ENCODE measurements around the gene CEP250.
A peak's percentile ranks its signal among the peaks of the same experiment; 100 is the strongest.
"Not testable (repeated sequence)": the region's sequence is repeated elsewhere in the genome, so short reads cannot be mapped to it uniquely, and the experiment has no call there.

The CEP250 gene

DNA sequence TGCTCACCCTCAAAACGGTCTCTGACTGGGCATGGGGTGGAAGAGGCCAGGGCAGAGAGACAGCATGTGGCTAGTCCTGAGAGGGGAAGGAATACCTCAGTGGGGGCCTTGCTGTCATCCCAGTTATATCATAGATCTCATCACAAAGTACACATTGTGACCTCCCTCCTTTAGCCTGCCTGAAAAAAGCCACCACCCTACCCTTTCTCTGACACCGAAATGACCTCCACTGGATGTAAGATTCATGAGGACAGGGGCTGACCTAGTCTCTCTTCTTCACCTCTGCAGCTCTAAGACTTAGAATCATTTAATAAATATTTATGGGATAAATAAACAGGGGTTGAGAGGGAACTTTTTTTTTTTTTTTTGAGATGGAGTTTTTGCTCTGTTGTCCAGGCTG lies 74.2 kb downstream of the CEP250 start, which contains the start of gene C20orf173:
Gene C20orf173, minus strand, starts transcription at position 101 of the 400 bp plus-strand sequence. CDS start 279 bp downstream, outside the sequence.
- DNase-seq (ENCODE audit: low spot score), result no peak

DNA sequence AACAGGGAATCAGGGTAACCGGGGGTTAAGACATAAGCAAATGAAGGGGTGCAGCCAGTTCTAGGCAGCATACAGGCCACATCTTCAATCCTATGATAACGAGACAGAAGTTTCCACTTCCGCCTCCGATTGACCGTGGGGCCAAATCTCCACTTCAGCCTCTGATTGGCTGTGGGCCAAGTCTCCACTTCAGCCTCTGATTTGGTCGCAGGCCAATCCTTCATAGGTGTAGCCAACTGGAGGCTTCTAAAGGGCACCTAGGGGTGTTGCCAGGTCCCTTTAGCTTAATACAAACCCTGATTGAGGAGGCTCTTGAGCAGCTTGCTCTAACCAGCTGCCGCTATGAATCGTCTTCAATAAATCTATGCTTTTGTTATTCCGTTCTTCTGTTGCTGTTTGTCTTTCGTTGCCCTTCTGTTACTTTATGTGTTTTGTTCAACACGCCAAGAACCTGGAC lies 84.4 kb downstream of the CEP250 start:
- DNase-seq (ENCODE audit: low spot score), result peak; percentile 48

DNA sequence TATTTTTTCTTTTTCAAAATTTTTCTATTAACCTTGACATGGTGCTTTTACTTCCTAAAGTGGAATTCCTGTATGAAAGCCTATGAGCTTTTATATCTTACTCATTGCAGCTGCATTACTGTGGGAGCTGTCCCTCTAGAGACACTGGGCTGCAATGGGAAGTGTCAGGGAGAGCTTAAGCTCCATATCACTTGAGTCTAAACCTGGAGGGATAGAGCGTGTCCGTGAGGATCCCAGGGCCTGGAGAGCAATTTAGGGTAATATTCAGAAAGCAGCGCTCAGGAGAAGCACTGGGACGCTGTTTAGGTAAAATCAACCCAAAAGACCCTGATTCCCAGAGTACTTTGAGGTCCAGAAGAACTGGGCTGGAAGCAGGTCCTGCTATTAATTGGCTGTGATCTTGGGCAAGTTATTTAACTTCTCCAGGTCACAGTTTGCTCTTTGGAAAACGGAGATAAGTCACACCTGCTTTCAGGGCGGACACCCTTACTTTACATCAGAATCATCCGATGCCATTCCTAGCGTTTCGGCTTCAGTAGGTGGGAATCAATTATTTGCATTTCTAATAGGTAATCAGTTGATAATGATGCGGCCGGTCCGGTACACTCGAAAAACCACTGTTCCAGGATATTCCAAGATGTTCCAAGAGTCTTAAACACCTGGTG lies 85.9 kb downstream of the CEP250 start:
- DNase-seq (ENCODE audit: low spot score), result no peak

DNA sequence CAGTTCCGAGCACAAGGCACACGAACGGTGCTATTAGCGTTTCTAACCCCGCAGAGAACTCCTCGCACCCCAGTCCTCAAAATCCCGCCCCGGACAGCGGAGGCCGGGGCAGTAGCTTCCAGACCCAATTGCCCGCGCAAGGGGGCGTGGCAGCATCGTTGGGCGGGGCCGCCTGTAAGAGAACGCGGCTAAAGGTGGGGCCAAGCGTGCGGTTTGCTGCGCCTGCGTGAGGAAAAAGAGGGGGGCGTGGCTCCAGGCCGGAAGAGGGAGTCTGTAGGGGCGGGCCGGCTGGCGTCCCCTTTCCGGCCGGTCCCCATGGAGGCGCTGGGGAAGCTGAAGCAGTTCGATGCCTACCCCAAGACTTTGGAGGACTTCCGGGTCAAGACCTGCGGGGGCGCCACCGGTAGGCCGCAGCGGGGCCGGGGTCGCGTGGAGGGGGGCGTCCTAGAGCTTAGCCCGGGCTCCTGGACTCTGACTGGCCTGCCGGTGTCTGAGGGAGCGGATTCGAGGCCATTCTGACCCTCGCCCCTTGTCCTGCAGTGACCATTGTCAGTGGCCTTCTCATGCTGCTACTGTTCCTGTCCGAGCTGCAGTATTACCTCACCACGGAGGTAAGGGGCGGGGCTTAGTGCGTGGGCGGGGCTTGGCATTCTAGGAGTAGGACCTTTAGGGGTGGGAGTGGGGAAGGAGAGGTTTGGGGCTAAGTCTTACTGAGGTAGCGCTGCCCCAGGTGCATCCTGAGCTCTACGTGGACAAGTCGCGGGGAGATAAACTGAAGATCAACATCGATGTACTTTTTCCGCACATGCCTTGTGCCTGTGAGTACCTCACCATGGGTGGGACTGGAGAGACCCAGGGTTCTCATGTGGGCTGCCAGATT lies 86.6 kb downstream of the CEP250 start, which contains the start of gene ERGIC3:
Gene ERGIC3, plus strand, starts transcription at position 296 of the 880 bp plus-strand sequence. Its CDS starts 20 bp downstream, at position 316.
- peak; percentile 97 for DNase-seq (ENCODE audit: low spot score)

DNA sequence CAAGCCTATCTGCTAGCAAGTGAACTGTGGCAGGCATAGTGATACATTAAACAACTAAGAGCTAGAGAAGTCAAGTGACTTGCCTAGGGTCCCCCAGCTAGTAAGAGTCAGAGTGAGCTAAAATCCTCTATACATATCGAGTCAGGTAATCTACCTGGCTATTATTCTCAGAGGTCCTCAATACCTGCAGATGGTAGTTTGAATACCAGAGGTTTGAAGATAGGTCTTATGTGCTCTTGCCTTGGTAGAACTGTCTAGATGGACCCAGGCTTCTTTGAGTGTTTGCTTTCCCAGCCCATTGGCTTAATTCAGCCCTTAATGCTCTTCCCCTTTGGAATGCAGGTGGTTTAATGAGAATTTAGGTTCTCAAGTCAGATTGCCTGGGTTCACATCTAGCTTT lies 87.6 kb downstream of the CEP250 start:
- no peak for DNase-seq (ENCODE audit: low spot score)

DNA sequence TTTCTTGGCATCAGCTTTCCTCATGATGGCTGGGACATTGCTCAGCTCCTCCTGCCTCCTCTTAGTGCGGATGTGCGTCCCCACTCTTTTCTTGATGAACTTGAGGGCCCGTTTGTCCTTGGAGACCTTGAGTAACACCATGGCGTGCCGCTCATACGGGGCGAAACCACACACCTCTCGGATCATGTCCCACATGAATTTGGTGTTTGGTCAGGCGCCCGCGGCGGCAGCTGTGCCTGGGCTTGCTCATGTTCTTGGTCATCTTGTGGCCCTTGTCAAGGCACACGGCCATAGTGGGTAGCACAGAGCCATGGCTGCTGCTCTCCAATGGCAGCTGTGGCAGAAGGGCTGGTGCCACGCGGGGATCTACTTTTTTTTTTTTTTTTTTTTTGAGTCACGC lies 89.0 kb downstream of the CEP250 start:
- DNase-seq (ENCODE audit: low spot score), result no peak

DNA sequence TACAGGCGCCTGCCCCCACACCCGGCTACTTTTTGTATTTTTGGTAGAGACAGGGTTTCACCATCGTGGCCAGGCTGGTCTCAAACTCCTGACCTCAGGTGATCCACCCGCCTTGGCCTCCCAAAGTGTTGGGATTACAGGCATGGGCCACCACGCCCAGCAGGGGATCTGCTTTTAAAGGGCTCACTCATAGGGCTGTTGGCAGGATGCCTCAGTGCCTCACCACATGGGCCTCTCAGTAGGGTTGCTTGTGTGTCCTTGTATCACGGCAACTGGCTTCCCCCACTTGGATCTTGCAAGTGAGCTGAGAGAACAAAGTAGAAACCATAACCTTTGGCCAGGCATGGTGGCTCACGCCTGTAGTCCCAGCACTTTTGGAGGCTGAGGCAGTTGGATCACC lies 89.5 kb downstream of the CEP250 start:
- DNase-seq (ENCODE audit: low spot score), result not testable (repeated sequence)

DNA sequence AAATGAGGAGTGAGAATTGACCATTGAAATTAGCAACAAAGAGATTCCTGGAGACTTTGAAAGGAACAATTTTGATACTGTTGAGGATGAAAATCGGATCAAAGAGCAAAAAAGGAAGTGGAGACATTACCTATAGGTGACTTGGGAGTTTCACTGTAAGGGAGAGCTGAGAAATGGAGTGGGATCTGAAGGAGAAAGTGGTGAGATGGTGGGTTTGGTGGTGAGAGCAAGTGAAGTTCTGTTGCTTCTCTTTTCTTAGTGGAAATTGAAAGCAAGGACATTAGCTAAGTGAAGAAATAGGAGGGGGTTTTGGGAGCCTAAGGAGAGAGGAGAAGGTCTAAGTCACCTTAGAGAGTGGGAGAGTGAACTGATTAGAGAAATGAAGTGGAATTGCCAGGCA lies 90.7 kb downstream of the CEP250 start:
- no peak for DNase-seq (ENCODE audit: low spot score)

DNA sequence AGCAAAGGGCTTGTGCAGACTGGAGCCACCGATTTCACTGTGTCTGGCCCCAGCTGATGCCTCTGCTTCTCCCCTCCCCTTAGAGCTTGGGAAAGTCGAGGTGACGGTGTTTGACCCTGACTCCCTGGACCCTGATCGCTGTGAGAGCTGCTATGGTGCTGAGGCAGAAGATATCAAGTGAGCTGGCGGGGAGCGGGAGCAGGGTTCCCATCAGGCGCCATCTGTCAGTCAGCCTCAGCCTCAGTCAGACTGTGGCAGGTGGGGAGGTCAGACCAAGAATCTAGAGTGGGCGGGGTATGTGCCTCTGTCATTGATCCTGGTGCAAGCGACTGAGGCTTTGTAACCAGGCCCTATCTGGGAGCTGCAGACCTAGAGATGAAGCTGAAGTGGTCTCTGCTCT lies 91.9 kb downstream of the CEP250 start:
- DNase-seq (ENCODE audit: low spot score), result no peak

DNA sequence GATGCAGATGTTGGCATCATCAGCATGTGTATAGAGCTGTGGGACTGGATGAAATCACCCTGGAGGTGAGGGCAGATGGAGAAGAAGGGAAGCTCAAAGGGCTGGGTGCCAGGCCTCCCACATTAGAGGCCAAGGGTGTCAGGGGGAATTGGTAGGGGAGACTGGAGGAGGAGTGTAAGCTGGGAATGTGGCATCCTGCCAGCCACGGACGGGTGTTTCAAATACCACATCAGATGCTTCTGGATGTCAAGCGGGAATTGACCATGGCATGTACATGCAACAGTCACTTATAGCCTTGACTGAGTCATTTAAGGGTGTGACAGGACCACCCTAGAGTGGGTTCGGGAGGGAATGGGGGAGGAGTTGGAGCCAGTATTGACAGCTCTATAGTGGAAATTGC lies 96.1 kb downstream of the CEP250 start:
- DNase-seq (ENCODE audit: low spot score), result no peak

DNA sequence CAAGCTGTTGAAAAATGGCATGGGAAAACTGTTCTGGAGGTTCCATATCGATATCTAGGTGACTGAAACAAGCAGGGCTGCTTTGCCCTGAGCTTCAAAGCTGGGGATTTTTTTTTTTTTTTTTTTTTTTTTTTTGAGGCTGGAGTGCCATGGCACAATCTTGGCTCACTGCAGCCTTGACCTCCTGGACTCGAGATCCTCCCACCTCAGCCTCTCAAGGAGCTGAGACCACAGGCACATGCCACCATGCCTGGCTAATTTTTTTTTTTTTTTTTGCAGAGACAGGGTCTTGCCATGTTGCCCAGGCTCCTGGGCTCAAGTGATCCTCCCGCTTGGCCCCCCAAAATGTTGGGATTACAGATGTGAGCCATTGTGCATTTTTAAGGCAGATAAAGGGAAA lies 97.5 kb downstream of the CEP250 start:
- DNase-seq (ENCODE audit: low spot score), result no peak

DNA sequence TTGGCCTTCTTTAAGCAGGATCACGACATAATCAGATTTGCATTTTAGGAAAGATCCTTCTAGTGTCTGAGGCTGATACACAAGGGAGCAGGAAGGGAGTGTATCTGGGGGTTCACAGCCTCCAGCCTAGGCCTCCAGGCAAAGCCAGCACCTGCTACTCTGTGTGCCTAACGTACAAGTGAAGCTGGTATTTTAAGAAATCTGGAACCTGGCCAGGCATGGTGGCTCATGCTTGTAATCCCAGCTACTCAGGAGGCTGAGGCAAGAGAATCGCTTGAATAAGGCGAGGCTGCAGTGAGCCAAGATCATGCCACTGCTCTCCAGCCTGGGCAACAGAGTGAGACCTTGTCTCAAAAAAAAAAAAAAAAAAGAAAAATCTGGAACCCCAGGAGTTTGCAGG lies 100.1 kb downstream of the CEP250 start:
- DNase-seq (ENCODE audit: low spot score), result not testable (repeated sequence)

DNA sequence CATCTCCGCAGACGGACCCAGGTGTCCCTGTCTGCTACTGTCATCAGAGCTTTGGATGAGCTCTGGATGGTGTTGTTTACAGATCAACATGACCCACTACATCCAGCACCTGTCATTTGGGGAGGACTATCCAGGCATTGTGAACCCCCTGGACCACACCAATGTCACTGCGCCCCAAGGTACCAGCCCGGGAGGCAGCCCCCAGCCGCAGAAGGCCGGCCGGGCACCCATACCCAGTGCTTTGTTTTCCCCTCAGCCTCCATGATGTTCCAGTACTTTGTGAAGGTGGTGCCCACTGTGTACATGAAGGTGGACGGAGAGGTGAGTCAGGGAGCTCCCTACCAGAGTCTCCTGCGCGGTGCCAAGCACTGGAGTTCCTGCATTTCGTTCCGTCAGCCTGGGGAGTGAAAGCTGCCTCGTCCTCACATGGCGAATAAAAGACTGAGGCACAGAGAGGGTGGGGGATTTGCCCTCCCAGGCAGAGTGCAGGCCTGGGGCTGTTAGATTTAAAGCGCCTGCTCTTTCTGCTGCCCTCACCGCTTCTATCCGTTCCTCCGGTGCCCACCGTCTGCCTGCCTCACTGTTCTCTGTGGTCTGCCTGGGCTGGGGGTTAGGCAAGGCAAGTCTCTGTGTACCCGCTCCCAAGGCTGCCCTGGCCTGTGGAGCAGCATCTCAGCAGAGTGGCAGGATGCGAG lies 100.7 kb downstream of the CEP250 start:
- DNase-seq (ENCODE audit: low spot score), result no peak

DNA sequence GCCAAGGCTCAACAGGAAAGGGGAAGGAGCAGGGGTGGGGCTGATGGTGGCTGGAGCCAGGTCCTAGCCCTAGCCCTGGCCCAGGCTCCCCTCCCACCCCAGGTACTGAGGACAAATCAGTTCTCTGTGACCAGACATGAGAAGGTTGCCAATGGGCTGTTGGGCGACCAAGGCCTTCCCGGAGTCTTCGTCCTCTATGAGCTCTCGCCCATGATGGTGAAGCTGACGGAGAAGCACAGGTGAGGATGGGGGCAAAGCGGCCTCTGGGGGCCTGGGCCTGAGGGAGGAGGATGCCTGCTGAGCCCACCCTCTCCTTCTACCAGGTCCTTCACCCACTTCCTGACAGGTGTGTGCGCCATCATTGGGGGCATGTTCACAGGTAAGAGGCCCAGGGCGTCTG lies 101.5 kb downstream of the CEP250 start:
- no peak for DNase-seq (ENCODE audit: low spot score)

DNA sequence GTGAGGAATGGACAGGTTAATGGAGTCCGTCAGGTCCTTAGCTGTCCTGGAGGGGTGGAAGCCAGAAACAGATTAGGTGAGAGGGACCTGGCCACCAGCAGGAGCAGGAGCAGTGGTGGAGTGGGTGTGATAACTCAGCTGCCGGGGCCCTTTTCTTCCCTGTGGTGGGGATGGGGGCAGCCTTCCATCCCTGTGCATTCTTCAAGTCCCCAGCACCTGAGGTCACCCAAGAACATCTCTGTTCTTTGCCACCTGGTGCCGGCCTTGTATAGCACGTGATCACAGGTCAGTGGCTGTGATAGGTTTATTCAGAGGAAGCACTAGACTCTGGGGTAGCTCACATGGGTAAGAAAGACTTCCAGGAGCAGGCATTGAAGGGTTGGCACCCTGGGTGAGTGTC lies 103.1 kb downstream of the CEP250 start:
- DNase-seq (ENCODE audit: low spot score), result no peak

DNA sequence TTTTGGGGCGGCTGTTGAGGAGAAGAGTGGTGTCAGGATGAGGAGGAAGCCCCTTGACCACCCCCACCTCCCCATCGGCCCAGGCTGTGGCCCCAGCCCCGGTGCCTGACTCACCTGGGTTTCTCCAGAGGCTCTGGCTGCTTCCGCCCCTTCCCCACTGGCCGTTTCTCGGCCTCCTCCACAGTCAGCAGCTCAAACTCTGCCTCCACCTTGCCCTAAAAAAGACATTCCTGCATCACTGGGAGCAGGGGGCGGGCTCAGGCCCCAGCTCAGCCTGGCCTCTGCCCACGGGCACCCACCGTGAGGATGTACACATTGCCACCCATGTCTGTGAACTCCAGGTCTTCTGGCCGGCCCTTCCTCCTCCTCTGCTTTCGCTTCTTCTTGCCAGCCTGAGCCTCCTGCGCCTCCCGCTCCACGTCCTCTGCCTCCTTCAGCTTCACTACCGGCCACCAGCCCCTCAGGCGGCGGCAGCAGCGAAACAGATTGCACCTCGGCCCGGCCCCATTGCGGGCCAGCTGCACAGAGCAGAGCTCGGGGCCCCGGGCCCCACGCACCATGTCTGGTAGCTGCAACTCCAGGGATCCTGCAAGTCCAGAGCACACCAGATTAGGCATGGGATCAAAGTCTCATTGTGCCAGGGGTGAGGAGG lies 103.8 kb downstream of the CEP250 start:
- DNase-seq (ENCODE audit: low spot score), result no peak

DNA sequence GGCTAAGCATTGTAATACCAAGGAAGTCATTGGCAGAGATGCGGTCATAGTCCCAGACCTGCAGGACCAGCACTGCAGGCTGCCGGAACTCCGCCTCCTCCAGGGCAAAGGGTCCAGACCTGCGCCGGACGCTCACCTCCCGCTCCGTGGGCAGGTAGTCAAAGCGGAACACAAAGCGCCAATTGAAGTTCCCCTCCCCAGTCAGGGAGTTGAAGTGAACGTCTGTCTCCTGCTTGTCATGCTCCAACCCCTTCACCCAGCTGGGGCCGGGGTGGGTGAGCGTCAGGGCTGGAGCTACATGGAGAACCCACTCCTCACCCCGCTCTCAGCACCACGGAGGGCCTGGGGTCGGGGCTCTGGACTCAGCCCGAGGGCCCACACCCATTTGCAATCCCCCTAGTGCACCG lies 104.7 kb downstream of the CEP250 start:
- no peak for DNase-seq (ENCODE audit: low spot score)

DNA sequence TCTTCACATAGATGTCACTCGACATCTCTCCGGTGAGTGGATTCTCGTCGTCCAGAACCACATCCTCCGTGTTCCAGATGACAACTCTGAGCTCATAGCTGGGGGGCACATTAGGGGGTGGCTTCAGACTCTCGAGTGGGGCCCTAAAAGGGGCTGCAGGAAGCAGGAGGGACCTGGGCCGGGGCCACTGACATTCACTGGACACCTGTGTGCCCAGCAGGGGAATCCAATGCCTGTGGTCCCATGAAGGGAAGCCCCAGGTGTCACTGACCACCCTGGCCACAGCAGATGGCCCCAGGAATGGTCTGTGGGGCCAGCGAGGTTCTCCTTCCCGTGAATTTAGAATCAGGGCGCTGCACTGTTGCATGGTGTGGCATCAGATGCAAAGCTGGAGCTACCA lies 105.1 kb downstream of the CEP250 start:
- DNase-seq (ENCODE audit: low spot score), result no peak

DNA sequence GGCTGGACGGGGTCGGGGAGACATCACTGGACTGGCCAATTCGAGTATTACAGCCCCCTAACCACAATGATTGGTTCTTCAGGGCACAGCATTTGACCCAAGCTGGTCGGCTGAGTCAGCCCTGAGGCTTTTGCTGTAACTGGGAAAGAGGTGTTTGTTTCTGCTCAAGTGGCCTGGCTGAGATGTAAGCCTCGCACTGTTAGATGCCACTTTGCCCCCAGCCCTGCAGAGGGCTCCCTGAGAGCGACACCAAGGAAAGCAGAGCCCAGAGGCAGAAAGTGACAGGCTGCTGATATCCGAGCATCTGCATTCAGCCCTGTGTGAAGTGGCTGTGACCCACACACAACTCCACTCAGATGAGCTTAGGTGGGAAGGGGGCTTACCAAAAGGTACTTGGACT lies 105.9 kb downstream of the CEP250 start:
- DNase-seq (ENCODE audit: low spot score), result peak; percentile 81

DNA sequence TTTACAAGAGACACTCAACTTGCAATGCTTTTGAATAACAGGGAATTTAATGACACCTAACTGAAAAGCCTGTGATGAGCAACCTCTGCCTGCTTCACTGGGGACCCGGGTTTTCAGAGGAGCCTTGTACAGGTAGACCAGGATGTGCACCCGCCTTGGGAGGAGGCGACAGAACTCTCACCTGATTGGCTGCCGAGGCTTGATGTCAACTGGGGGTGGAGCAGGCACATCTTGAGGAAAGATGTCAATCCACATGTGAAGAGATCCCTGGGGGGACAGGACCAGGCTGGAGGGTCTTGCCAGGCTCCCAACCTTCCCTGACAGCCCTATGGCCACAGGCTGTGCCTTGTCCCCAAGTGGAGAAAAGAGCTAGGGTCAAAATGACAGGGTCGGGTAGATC lies 106.3 kb downstream of the CEP250 start:
- DNase-seq (ENCODE audit: low spot score), result no peak

DNA sequence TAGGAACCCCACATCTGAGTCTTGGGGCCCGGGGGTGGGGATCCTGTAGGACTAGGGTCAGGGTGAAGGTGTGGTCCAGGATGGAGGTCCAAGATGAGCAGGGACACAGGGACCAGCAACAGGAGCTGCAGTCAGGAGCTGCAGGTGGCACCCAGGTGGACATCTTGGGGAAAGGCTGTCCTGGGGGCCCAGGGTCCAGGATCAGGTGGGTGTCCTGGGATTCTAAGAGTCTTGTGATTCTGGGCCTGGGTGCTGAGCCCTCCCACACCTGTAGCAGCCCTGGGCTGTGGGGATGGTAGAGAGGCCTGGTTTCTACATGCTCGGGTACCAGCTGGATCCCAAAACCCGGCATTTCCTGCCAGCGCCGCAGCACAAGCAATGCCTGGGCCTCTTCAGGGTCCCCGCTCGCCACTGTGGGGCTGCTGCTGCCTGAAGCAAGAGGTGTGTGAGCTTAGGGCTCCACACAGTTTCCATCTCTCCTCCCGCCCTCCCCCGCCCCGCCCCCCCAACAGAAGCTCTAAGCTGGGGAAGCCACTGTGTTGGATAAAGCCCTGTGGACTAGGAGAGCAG lies 107.2 kb downstream of the CEP250 start:
- DNase-seq (ENCODE audit: low spot score), result no peak

DNA sequence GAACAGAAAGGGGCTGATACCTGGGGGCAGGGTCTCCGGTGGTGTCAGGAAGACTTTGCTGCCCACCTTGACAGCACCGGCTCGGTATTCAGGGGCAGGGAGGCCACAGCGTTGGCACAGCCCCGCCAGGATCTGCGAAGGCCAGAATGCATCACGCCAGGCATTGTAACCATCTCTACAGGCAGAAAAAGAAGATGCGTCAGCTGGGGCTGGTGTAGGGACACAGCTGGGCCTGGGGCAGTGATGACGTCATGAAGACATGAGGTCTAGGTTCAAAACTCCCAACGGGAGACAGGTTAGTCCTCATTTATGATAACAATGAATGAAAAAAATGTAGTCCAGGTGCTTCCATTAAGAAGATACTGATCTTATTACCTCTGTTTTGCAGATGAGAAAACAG lies 108.4 kb downstream of the CEP250 start:
- DNase-seq (ENCODE audit: low spot score), result no peak

Data from NAMALWA (cell line).